HG03469 (cell line): ENCODE data around the gene GHRL.
"Not testable (repeated sequence)": the region's sequence is repeated elsewhere in the genome, so short reads cannot be mapped to it uniquely, and the experiment has no call there.

ENCODE experiments used
- ATAC-seq: cut with Tn5 transposase; IDR thresholded peaks from one replicate; pipeline ENCODE4 v1.9.1; 2021; ENCODE audit warnings: mild to moderate bottlenecking, moderate library complexity, moderate number of reproducible peaks; ENCODE audit not compliant: unreplicated experiment

Gene GHRL

GRCh38 chr3:10300087-10300486, 7.3 kb upstream of the GHRL start:
- no peak for ATAC-seq

- ATAC-seq = no peak
Measured at GRCh38 chr3:10299679-10300078, 6.9 kb upstream of the GHRL start.

GRCh38 chr3:10299175-10299574, 6.4 kb upstream of the GHRL start:
- no peak for ATAC-seq

GRCh38 chr3:10298064-10298463, 5.3 kb upstream of the GHRL start:
- ATAC-seq = not testable (repeated sequence)

GRCh38 chr3:10294030-10294586, 1.4 kb upstream of the GHRL start:
- ATAC-seq = no peak

GRCh38 chr3:10291641-10292040, 1.1 kb downstream of the GHRL start:
- ATAC-seq = no peak

- ATAC-seq = no peak
Measured at GRCh38 chr3:10290481-10291176, 2.1 kb downstream of the GHRL start.

GRCh38 chr3:10289787-10290355, 2.9 kb downstream of the GHRL start:
- ATAC-seq = no peak

GRCh38 chr3:10289077-10289476, 3.7 kb downstream of the GHRL start:
- ATAC-seq = no peak

- no peak for ATAC-seq
Measured at GRCh38 chr3:10288575-10288960, 4.2 kb downstream of the GHRL start.

- no peak for ATAC-seq
Measured at GRCh38 chr3:10287936-10288574, 4.7 kb downstream of the GHRL start.

- ATAC-seq = no peak
Measured at GRCh38 chr3:10286596-10287295, 6.0 kb downstream of the GHRL start.

GRCh38 chr3:10286133-10286524, 6.6 kb downstream of the GHRL start:
- no peak for ATAC-seq

GRCh38 chr3:10285272-10286132, 7.2 kb downstream of the GHRL start:
- no peak for ATAC-seq

GRCh38 chr3:10284496-10284895, 8.3 kb downstream of the GHRL start:
- ATAC-seq = no peak

- no peak for ATAC-seq
Measured at GRCh38 chr3:10283638-10284037, 9.1 kb downstream of the GHRL start.

GRCh38 chr3:10281951-10282350, 10.8 kb downstream of the GHRL start:
- no peak for ATAC-seq

GRCh38 chr3:10280571-10280970, 12.2 kb downstream of the GHRL start:
- ATAC-seq = no peak

GRCh38 chr3:10280177-10280529, 12.6 kb downstream of the GHRL start:
- ATAC-seq = no peak

- no peak for ATAC-seq
Measured at GRCh38 chr3:10279384-10280176, 13.2 kb downstream of the GHRL start.
